ENCODE data around the gene TRABD2B. TPM values are rescaled to one million over a fixed set of nuclear protein-coding genes. Genes with fewer than 3 reads are reported as not detected.

Gene TRABD2B
- total and polyA plus RNA-seq, 2 donors (not counting 3 experiments of a cell fraction or from before 2014, with no cell fraction given): not detected

- Histone ChIP-seq H3K27ac (ENCODE audit: insufficient read depth, low read depth, low read length) (no peak overlapping the region), H2AFZ (ENCODE audit: low read depth, low read length) (no peak overlapping the region), H3K79me2 (ENCODE audit: control insufficient read depth, insufficient read depth, low read length) (no peaks in the 10 kb centered on the region), H3K9ac (replicated peaks; ENCODE audit: extremely low read depth, insufficient read depth, low read length) (no peak overlapping the region), H4K20me1 (replicated peaks; ENCODE audit: control insufficient read depth, extremely low read depth, insufficient read depth, low read length) (no peaks in the 10 kb centered on the region), H3K4me1 (ENCODE audit: control insufficient read depth, extremely low read depth, insufficient read depth, low read length) (no peaks in the 10 kb centered on the region), H3K9me1 (replicated peaks; ENCODE audit: control insufficient read depth, extremely low read depth, insufficient read depth, low read length) (no peaks in the 10 kb centered on the region), H3K4me2 (ENCODE audit: insufficient read depth, low read length) (no peak overlapping the region), H3K4me3 (replicated peaks in 1 of 3; ENCODE audit: insufficient read depth in 1 of 3, low read depth in 1 of 3, low read length in 3 of 3) (no peak overlapping the region), H3K27me3 (ENCODE audit: control insufficient read depth in 2 of 2, insufficient read depth in 2 of 2, low read length in 2 of 2) (no peaks in the 10 kb centered on the region), H3K9me3 (replicated peaks; ENCODE audit: control insufficient read depth, insufficient read depth, low read length) (no peaks in the 10 kb centered on the region), H3K36me3 (ENCODE audit: control insufficient read depth in 2 of 2, extremely low read depth in 1 of 2, insufficient read depth in 2 of 2, low read length in 2 of 2) (no peaks in the 10 kb centered on the region)
- no TSS peak for BruUV-seq (replicated peaks)
- ChIA-PET POLR2A (no interaction called here), CTCF (no interaction called here)
- no peak for FAIRE-seq
- TF ChIP-seq POLR2A (IDR thresholded peaks at IDR 0.05; ENCODE audit: low read depth, low read length) (no peak), MYC (IDR thresholded peaks at IDR 0.05; ENCODE audit: low read depth, low read length) (no peak), FOS (IDR thresholded peaks at IDR 0.05; ENCODE audit: borderline replicate concordance, insufficient read depth, low read length) (no peak)
- intact Hi-C loops (cut with micrococcal nuclease): no loop called here
- DNase-seq (ENCODE audit: low read depth, low spot score): no peak
- dilution Hi-C loops (cut with MboI; ENCODE audit: extremely low pct_ligation_motif_present, low sequenced_read_pairs): no loop called here
Measured at GRCh38 chr1:47849005-47849521, 148.1 kb downstream of the TRABD2B start.

GRCh38 chr1:47847763-47848162 is 149.4 kb downstream of the TRABD2B start:
- DNase-seq (ENCODE audit: low read depth, low spot score) (no peak), FAIRE-seq (no peak)
- Histone ChIP-seq H4K20me1 (replicated peaks; ENCODE audit: control insufficient read depth, extremely low read depth, insufficient read depth, low read length) (no peaks in the 10 kb centered on the region), H3K4me1 (ENCODE audit: control insufficient read depth, extremely low read depth, insufficient read depth, low read length) (no peaks in the 10 kb centered on the region), H2AFZ (ENCODE audit: low read depth, low read length) (no peak overlapping the region), H3K79me2 (ENCODE audit: control insufficient read depth, insufficient read depth, low read length) (no peaks in the 10 kb centered on the region), H3K27me3 (ENCODE audit: control insufficient read depth in 2 of 2, insufficient read depth in 2 of 2, low read length in 2 of 2) (no peaks in the 10 kb centered on the region), H3K36me3 (ENCODE audit: control insufficient read depth in 2 of 2, extremely low read depth in 1 of 2, insufficient read depth in 2 of 2, low read length in 2 of 2) (no peaks in the 10 kb centered on the region), H3K9me1 (replicated peaks; ENCODE audit: control insufficient read depth, extremely low read depth, insufficient read depth, low read length) (no peaks in the 10 kb centered on the region), H3K27ac (ENCODE audit: insufficient read depth, low read depth, low read length) (no peak overlapping the region), H3K9ac (replicated peaks; ENCODE audit: extremely low read depth, insufficient read depth, low read length) (no peak overlapping the region), H3K4me3 (replicated peaks in 1 of 3; ENCODE audit: insufficient read depth in 1 of 3, low read depth in 1 of 3, low read length in 3 of 3) (no peak overlapping the region), H3K9me3 (replicated peaks; ENCODE audit: control insufficient read depth, insufficient read depth, low read length) (no peaks in the 10 kb centered on the region), H3K4me2 (ENCODE audit: insufficient read depth, low read length) (no peak overlapping the region)
- POLR2A ChIA-PET: no interaction called here
- TF ChIP-seq EZH2 (IDR thresholded peaks at IDR 0.05; ENCODE audit: borderline replicate concordance, low read depth, low read length, severe bottlenecking) (no peak), POLR2AphosphoS5 (IDR thresholded peaks at IDR 0.05; ENCODE audit: insufficient read depth, low read depth, low read length) (no peak), MAX (IDR thresholded peaks at IDR 0.05; ENCODE audit: insufficient read depth, insufficient read length) (no peak)
- intact Hi-C loops (cut with micrococcal nuclease) (no loop called here), dilution Hi-C loops (cut with MboI; ENCODE audit: extremely low pct_ligation_motif_present, low sequenced_read_pairs) (no loop called here)
- CTCF ChIA-PET: no interaction called here
- no TSS peak for BruUV-seq (replicated peaks)
